Tibial nerve (tissue), 4 donors: ENCODE results near the gene PLK2. TPM values are rescaled to one million over a fixed set of nuclear protein-coding genes. Genes with fewer than 3 reads are reported as not detected.
A peak's percentile ranks its signal among the peaks of the same experiment; 100 is the strongest.

Source experiments
- DNase-seq, 2 donors: peaks; one replicate each; pipeline ENCODE4 v3.0.0-alpha.2; 2019; ENCODE audit warnings: low spot score in 2 of 2
- H3K27ac ChIP-seq, 4 donors: fragments of 200-600 bp; sonication (generic) in 3 of 4; one replicate each; pipeline ENCODE4 v1.5.1; 2017 to 2019; ENCODE audit warnings: mild to moderate bottlenecking in 1 of 4
- H3K27me3 ChIP-seq, 2 donors: fragments of 200-600 bp; sonication (generic) in 1 of 2; one replicate each; pipeline versions ENCODE4 v1.5.1 to v1.6.0; 2017 to 2019
- H3K36me3 ChIP-seq, 3 donors: fragments of 200-600 bp; sonication (generic); one replicate each; pipeline ENCODE4 v1.5.1; 2018 to 2019
- H3K4me1 ChIP-seq, 4 donors: fragments of 200-600 bp; sonication (generic) in 3 of 4; one replicate each; pipeline ENCODE4 v1.5.1; 2017 to 2019
- H3K4me3 ChIP-seq, 4 donors: fragments of 200-600 bp; sonication (generic) in 3 of 4; one replicate each; pipeline ENCODE4 v1.5.1; 2017 to 2019; ENCODE audit warnings: mild to moderate bottlenecking in 1 of 4, moderate library complexity in 1 of 4
- H3K9me3 ChIP-seq, 4 donors: fragments of 200-600 bp; sonication (generic) in 3 of 4; one replicate each; pipeline ENCODE4 v1.5.1; 2017 to 2019
- EP300 ChIP-seq, 2 donors: sonication (generic); formaldehyde crosslinking; IDR thresholded peaks; one replicate each; pipeline ENCODE4 v1.6.1; 2017; ENCODE audit warnings: antibody characterized with exemption in 2 of 2, mild to moderate bottlenecking in 1 of 2
- POLR2A ChIP-seq, 2 donors: fragments of 450-650 bp; IDR thresholded peaks; one replicate each; pipeline ENCODE4 v1.6.1; 2017; ENCODE audit warnings: antibody characterized with exemption in 2 of 2, mild to moderate bottlenecking in 2 of 2, moderate library complexity in 2 of 2
- WGBS, 2 donors: methylation state at CpG; one replicate each; pipeline ENCODE4 v1.1.5; 2018; 5-methylcytosine and 5-hydroxymethylcytosine counted together
- total RNA-seq, 4 donors: library from RNA; depleted of rRNA; stranded (reverse); fragments of >200 nt; gene quantifications; one replicate each; pipeline ENCODE4 v1.1.0, GENCODE V29; 2016
- TF ChIP-seq, protein P1 (sequence below), 5 experiments: fragments of 200-600 bp in 3 of 5; fragments of 450-650 bp in 2 of 5; sonication (generic) in 3 of 5; IDR thresholded peaks; one replicate each; pipeline ENCODE4 v1.5.1; 2016 to 2019; ENCODE audit warnings: antibody characterized with exemption in 5 of 5, mild to moderate bottlenecking in 3 of 5, moderate library complexity in 2 of 5

The PLK2 gene
- total RNA-seq, 4 donors from 2014 or later: 111 to 226 (median 163) TPM

DNA sequence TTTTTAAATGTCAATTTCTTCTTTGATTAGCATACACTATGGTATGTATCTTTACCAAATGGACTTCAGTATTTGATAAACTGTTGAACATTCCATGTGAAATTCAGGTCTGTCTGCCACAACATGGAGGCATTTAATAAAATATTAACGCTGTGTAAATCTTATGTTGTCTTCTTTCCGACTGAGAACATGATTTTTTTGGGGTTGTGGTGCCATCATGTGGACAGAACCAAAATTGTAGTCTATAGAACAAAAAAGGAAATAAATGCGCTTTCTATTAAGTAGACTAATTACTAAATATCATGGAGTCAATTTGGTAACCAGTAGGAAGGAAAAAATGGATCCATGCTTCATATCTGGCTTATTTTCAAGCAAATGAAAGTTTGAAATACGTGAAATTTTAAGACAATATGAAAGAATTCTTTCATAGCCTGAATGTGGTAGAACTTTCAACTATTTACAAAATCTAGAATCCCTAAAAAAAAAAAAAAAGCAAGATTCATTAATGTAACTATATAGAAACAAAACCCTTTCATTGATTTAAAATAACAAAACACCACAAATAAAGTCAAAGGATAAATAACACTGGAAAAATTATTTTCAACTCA is 2.8 kb upstream of the PLK2 start:
- H3K36me3 ChIP-seq: no peaks in the 10 kb centered on the region
- H3K4me1 ChIP-seq: peaks cover 0 to 19% (median 4%) of the 10 kb centered on the region in 4 donors
- TF ChIP-seq POLR2A (IDR thresholded peaks at IDR 0.05) (no peak), EP300 (IDR thresholded peaks at IDR 0.05) (no peak)
- TF ChIP-seq, protein P1, sequence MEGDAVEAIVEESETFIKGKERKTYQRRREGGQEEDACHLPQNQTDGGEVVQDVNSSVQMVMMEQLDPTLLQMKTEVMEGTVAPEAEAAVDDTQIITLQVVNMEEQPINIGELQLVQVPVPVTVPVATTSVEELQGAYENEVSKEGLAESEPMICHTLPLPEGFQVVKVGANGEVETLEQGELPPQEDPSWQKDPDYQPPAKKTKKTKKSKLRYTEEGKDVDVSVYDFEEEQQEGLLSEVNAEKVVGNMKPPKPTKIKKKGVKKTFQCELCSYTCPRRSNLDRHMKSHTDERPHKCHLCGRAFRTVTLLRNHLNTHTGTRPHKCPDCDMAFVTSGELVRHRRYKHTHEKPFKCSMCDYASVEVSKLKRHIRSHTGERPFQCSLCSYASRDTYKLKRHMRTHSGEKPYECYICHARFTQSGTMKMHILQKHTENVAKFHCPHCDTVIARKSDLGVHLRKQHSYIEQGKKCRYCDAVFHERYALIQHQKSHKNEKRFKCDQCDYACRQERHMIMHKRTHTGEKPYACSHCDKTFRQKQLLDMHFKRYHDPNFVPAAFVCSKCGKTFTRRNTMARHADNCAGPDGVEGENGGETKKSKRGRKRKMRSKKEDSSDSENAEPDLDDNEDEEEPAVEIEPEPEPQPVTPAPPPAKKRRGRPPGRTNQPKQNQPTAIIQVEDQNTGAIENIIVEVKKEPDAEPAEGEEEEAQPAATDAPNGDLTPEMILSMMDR (IDR thresholded peaks at IDR 0.05): peak; percentile 49 to 83 (median 57)
- DNase-seq: peak in 1 of 2 donors; percentile 65
- no peaks in the 10 kb centered on the region for H3K9me3 ChIP-seq
- no peak overlapping the region for H3K4me3 ChIP-seq
- peak overlapping the region in 1 of 4 donors; percentile 28 for H3K27ac ChIP-seq
- no peaks in the 10 kb centered on the region for H3K27me3 ChIP-seq
- 3 to 4% methylated on average over 4 of the region's 4 CpGs for WGBS, 2 donors

DNA sequence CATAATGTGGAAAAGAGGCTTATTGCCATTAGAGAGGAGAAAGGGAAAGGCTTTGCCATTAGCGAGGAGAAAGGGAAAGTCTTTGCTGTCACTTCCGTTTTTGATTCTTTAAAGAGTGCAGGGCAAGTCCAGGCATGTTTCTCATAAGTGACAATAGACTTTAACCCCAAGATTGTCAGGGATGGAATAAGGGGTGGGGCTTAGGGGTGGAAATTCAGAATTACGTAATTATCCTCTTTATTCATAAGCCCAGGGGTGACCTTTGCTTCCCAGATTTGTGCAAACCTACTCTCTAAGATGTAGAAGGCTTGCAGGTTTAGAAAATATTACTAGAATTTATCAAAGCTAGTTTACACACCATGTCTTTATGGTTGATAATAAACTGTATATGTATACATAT is 2.3 kb upstream of the PLK2 start:
- Histone ChIP-seq H3K4me1 (peaks cover 0 to 23% (median 4%) of the 10 kb centered on the region in 4 donors), H3K4me3 (no peak overlapping the region), H3K9me3 (no peaks in the 10 kb centered on the region), H3K27ac (peak overlapping the region; percentile 28 to 98 (median 74)), H3K27me3 (no peaks in the 10 kb centered on the region), H3K36me3 (peaks cover 0 to 2% (median 0%) of the 10 kb centered on the region in 3 donors)
- no peak for DNase-seq
- TF ChIP-seq, protein P1 (IDR thresholded peaks at IDR 0.05): no peak
- TF ChIP-seq POLR2A (IDR thresholded peaks at IDR 0.05): no peak
- no peak for TF ChIP-seq EP300 (IDR thresholded peaks at IDR 0.05)
- WGBS, 2 donors: 43 to 60% methylated on average over 3 of the region's 3 CpGs

DNA sequence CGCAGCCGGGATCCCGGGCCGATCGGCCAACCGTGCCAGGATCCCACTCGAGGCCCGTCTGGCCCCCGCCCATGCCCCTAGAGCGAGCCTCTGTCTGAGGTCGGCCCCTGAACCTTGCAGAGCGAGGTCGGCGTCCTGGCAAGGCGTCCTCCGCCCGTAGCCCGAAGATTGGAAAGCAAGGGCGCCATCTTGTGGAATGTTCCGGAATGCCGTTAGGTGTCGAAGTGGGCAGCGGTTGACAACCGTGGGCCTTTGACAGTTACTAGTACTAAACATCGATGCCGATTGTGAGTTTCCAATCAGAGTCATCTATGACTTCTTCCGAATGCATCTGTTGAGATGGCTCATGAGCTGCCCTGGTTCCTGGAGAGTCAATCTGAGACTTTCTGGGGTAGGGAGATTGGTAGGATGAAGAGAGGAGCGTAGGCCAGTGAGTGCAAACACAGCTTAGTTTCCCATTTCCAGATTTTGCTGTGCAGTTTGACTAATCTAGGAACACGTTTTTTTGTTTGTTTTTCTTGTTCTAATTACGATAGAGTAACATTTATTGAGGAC is 923 bp upstream of the PLK2 start:
- Histone ChIP-seq H3K27ac (peak overlapping the region; percentile 90 to 99 (median 98)), H3K27me3 (no peaks in the 10 kb centered on the region), H3K4me3 (peak overlapping the region; percentile 85 to 94 (median 89)), H3K36me3 (peaks cover 0 to 12% (median 0%) of the 10 kb centered on the region in 3 donors), H3K4me1 (peaks cover 0 to 36% (median 10%) of the 10 kb centered on the region in 4 donors), H3K9me3 (no peaks in the 10 kb centered on the region)
- TF ChIP-seq POLR2A (IDR thresholded peaks at IDR 0.05) (no peak), EP300 (IDR thresholded peaks at IDR 0.05) (peak in 1 of 2 donors; percentile 46)
- TF ChIP-seq, protein P1 (IDR thresholded peaks at IDR 0.05): peak; percentile 62 to 76 (median 75)
- WGBS, 2 donors: 7 to 11% methylated on average over 23 to 28 of the region's 30 CpGs
- peak; percentile 88 to 98 for DNase-seq

DNA sequence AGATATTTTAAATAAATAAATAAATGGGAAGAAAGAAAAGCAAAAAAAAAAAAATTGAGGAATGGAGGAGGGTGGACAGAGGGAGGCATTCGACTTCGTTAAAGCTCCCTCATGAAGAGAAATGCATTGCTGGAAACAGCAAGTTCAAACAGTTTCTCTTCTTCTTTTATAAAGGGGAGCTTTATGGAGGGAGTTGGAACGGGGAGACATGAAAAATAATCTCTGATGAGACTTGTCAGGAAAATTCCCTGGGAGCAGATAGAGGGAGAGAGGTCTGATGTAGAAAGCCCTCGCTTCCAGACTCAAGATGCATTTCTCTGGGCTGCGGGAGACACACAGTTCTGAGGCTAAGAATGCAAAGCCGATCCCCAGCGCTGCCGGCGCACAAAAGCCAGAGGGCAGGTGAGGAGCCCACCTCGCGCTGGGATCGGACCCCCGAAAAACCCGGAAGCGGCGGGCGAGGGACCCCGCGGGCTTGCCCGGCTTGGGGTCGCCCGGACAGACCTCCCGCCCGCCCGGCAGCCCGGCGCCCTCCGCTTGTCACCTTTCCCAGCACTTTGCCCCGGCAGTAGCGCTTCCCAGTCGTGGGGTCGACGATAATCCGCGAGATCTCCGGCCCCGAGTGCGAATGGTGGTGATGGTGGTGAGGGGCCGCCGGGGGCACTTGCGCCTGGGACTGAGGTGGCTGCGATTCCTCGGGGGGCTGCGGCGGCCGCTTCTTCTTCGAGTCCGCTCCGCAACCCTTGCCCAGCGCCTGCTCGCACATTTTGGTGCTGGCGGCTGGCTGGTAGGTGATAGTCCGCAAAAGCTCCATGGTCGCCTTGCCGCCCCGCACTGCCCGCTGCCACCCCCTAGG is 512 bp downstream of the PLK2 start:
- peak; percentile 19 to 25 for DNase-seq
- H3K4me1 ChIP-seq: peaks cover 0 to 48% (median 15%) of the 10 kb centered on the region in 4 donors

More for the DNA sequence above, 512 bp downstream of the PLK2 start:
- no peaks in the 10 kb centered on the region for H3K27me3 ChIP-seq
- TF ChIP-seq, protein P1 (IDR thresholded peaks at IDR 0.05): no peak
- TF ChIP-seq EP300 (IDR thresholded peaks at IDR 0.05) (no peak), POLR2A (IDR thresholded peaks at IDR 0.05) (no peak)
- 0% methylated on average over 19 to 41 of the region's 57 CpGs for WGBS, 2 donors
- H3K27ac ChIP-seq: peak overlapping the region; percentile 90 to 99 (median 98)
- H3K4me3 ChIP-seq: peak overlapping the region; percentile 85 to 94 (median 89)
- no peaks in the 10 kb centered on the region for H3K9me3 ChIP-seq
- H3K36me3 ChIP-seq: peaks cover 0 to 26% (median 7%) of the 10 kb centered on the region in 3 donors
